Ovary (tissue), 10 donors: ENCODE data around the gene MPP4. TPM values are rescaled to one million over a fixed set of nuclear protein-coding genes. Genes with fewer than 3 reads are reported as not detected.

Experiments used
- DNase-seq, 5 donors: peaks; one replicate each; pipeline ENCODE4 v3.0.0-alpha.2; 2019 to 2020
- H3K27ac ChIP-seq, 2 donors: fragments of 200-600 bp; one replicate each; pipeline versions ENCODE4 v1.5.1 to v1.8.0; 2019 to 2022
- H3K27me3 ChIP-seq: fragments of 200-600 bp; one replicate; pipeline ENCODE4 v1.8.0; 2022
- H3K36me3 ChIP-seq: fragments of 200-600 bp; sonication (generic); one replicate; pipeline ENCODE4 v1.5.1; 2019
- H3K4me1 ChIP-seq: one replicate; pipeline ENCODE4 v1.8.1; 2013; ENCODE audit warnings: mild to moderate bottlenecking, moderate library complexity; ENCODE audit not compliant: insufficient read depth
- H3K4me3 ChIP-seq: fragments of 200-600 bp; sonication (generic); one replicate; pipeline ENCODE4 v1.5.1; 2017
- H3K9me3 ChIP-seq, 2 donors: fragments of 200-600 bp in 1 of 2; sonication (generic) in 1 of 2; one replicate each; pipeline versions ENCODE4 v1.5.1 to v1.8.1; 2013 to 2019; ENCODE audit warnings: mild to moderate bottlenecking in 1 of 2, moderate library complexity in 1 of 2
- CTCF ChIP-seq, 3 donors: fragments of 450-650 bp in 2 of 3; fragments of 200-600 bp in 1 of 3; IDR thresholded peaks; one replicate each; pipeline versions ENCODE4 v1.5.1 to v1.8.0; 2016 to 2022; ENCODE audit warnings: antibody characterized with exemption in 3 of 3, mild to moderate bottlenecking in 1 of 3
- EP300 ChIP-seq: sonication (generic); formaldehyde crosslinking; IDR thresholded peaks from one replicate; pipeline ENCODE4 v1.6.1; 2017; ENCODE audit warnings: antibody characterized with exemption
- POLR2A ChIP-seq: fragments of 450-650 bp; IDR thresholded peaks from one replicate; pipeline ENCODE4 v1.6.1; 2017; ENCODE audit warnings: antibody characterized with exemption, mild to moderate bottlenecking, moderate library complexity
- WGBS, 3 donors: extraction: QIAGEN DNeasy Blood & Tissue Kit in 1 of 3; methylation state at CpG; one replicate each; pipeline versions ENCODE4 v1.1.5 to v1.1.7; 2013 to 2017; 5-methylcytosine and 5-hydroxymethylcytosine counted together
- intact Hi-C, 4 donors: fragments of 100-400 bp; cut with DNase I; formaldehyde crosslinking; loops; one replicate each; pipeline versions ENCODE4 v1.11.0 to v1.15.1; 2022 to 2023
- long read RNA-seq, 3 donors: library from polyadenylated mRNA in 2 of 3; unstranded in 2 of 3; transcript quantifications; one replicate each; pipeline ENCODE4 v2.0.0 and lab custom pipeline, GENCODE V29; 2021 to 2026
- polyA plus RNA-seq, 2 donors: library from polyadenylated mRNA; stranded (reverse); fragments of 200-250 nt in 1 of 2; fragments of 350-450 nt in 1 of 2; fragmentation: Illumina TruSeq in 1 of 2; extraction: RNeasy Lipid Tissue Mini Kit (QIAGEN cat#74804) in 1 of 2; gene quantifications; one replicate each; pipeline ENCODE4 v1.2.3, GENCODE V29; 2013 to 2014
- total RNA-seq, 7 donors: library from RNA; depleted of rRNA in 2 of 7; stranded (reverse); fragments of >200 nt in 2 of 7; fragmentation: NEBNext Ultra II Directional in 3 of 7; extraction: Animal tissue kit (Norgen Biotek cat#: 25700) in 3 of 7; gene quantifications; one replicate each; pipeline versions ENCODE4 v1.1.0 to v1.2.4, GENCODE V29; 2016 to 2023
- donor health status: DM: no; HTN: no; CAD: no; lungs with moderate emphysema.
- donor health status: DM: no; HTN: no; CAD: no.
- donor health status: Bipolar disorder and iron deficiency.
- donor health status: DM: yes; HTN: yes; CAD: no.
- donor health status: DM: no; HTN: no; CAD: no.
- donor health status: DM: yes; HTN: yes; CAD: no.

MPP4 gene
- total RNA-seq (under 1 TPM in 3 of 7 donors, not detected in 4; 0.10 to 0.36 (median 0.35) TPM), polyA plus RNA-seq (under 1 TPM in 1 of 2 donors, not detected in 1; 0.04 TPM)
- long read RNA-seq, donor 1, partial matches to known transcripts, result 0 of 1 reads
- long read RNA-seq, donor 1, other reads (novel, unspliced or antisense), result 1 of 1 reads
- long read RNA-seq, donor 2, result 0 reads
- long read RNA-seq, donor 3, result 0 reads

GRCh38 chr2:201698588-201699226 lies at the start of gene MPP4:
Gene MPP4 (minus strand): TSS chr2:201698644. CDS start chr2:201693954, 4,690 bp downstream.
- intact Hi-C loops, result no loop called here
- no peak within 1 kb of the TSS for H3K27ac ChIP-seq

GRCh38 chr2:201746551-201746950 lies 48.1 kb upstream of the MPP4 start:
- intact Hi-C loops, result no loop called here
- Histone ChIP-seq H3K4me3 (no peak overlapping the region), H3K27ac (no peak overlapping the region), H3K9me3 (no peaks in the 10 kb centered on the region), H3K4me1 (peaks cover 1% of the 10 kb centered on the region), H3K36me3 (no peaks in the 10 kb centered on the region), H3K27me3 (no peaks in the 10 kb centered on the region)
- no peak for DNase-seq
- 80 to 84% (median 83%) methylated on average over 6 of the region's 6 CpGs for WGBS, 3 donors
- TF ChIP-seq EP300 (no peak), POLR2A (no peak), CTCF (IDR thresholded peaks at IDR 0.05) (no peak)

More at GRCh38 chr2:201698588-201699226, at the start of gene MPP4:
- no peak for DNase-seq
- H3K9me3 ChIP-seq, result no peaks in the 10 kb centered on the region
- 6 to 10% (median 8%) methylated on average over 3 of the region's 3 CpGs for WGBS, 3 donors
- no peak for TF ChIP-seq EP300
- TF ChIP-seq POLR2A, result no peak
- no peak for TF ChIP-seq CTCF (IDR thresholded peaks at IDR 0.05)
- peaks cover 6% of the 10 kb centered on the region for H3K4me1 ChIP-seq
- H3K27me3 ChIP-seq, result no peaks in the 10 kb centered on the region
- no peaks in the 10 kb centered on the region for H3K36me3 ChIP-seq
- no peak within 1 kb of the TSS for H3K4me3 ChIP-seq

GRCh38 chr2:201735486-201735885 lies 37.0 kb upstream of the MPP4 start:
- H3K4me1 ChIP-seq, result no peaks in the 10 kb centered on the region
- H3K27ac ChIP-seq, result no peak overlapping the region
- TF ChIP-seq EP300 (no peak), CTCF (IDR thresholded peaks at IDR 0.05) (no peak)
- no peak for DNase-seq
- H3K9me3 ChIP-seq, result no peaks in the 10 kb centered on the region
- 87 to 90% (median 89%) methylated on average over 2 of the region's 2 CpGs for WGBS, 3 donors
- H3K4me3 ChIP-seq, result no peak overlapping the region
- intact Hi-C loops, result no loop called here
- H3K36me3 ChIP-seq, result no peaks in the 10 kb centered on the region
- H3K27me3 ChIP-seq, result no peaks in the 10 kb centered on the region

- no peaks in the 10 kb centered on the region for H3K27me3 ChIP-seq
- 91 to 95% (median 95%) methylated on average over 4 of the region's 4 CpGs for WGBS, 3 donors
- H3K36me3 ChIP-seq, result no peaks in the 10 kb centered on the region
- no peak for TF ChIP-seq CTCF (IDR thresholded peaks at IDR 0.05)
- no peaks in the 10 kb centered on the region for H3K4me1 ChIP-seq
- no peaks in the 10 kb centered on the region for H3K9me3 ChIP-seq
- DNase-seq, result no peak
- H3K4me3 ChIP-seq, result no peak overlapping the region
- intact Hi-C loops, result no loop called here
- no peak overlapping the region for H3K27ac ChIP-seq
Measured at GRCh38 chr2:201734111-201734510, 35.7 kb upstream of the MPP4 start.
